GM20000 (cell line): ENCODE results near the gene DTL.

Source experiments
- DNase-seq: peaks from one replicate; pipeline ENCODE4 v3.0.0; 2012; ENCODE audit warnings: low spot score
- TF ChIP-seq, protein P1 (sequence below): IDR thresholded peaks from 2 replicates; pipeline ENCODE4 v1.5.1; 2012; ENCODE audit warnings: mild to moderate bottlenecking, control low read depth; ENCODE audit errors: extremely low read depth, missing control alignments

Gene DTL

DNA sequence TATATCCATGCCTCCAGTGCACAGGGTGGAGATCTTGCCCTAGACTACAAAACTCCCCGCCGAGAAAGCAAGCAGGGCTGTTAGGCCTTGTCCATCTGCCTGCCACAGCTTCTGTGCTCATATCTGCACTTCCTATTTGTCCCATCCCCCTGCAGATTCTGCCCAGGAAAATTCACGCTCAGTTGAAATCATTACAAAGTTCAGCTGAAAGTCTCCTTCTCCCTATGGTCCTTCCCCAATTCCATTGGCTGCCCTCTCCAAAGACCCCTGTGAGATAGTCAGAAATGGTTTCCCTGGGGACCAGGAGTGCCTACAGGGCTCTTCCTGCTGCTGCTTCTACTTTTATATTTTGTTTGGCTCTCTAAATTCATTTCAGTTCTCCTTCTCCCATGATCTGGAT lies 63.2 kb downstream of the DTL start:
- DNase-seq, result no peak
- TF ChIP-seq, protein P1, sequence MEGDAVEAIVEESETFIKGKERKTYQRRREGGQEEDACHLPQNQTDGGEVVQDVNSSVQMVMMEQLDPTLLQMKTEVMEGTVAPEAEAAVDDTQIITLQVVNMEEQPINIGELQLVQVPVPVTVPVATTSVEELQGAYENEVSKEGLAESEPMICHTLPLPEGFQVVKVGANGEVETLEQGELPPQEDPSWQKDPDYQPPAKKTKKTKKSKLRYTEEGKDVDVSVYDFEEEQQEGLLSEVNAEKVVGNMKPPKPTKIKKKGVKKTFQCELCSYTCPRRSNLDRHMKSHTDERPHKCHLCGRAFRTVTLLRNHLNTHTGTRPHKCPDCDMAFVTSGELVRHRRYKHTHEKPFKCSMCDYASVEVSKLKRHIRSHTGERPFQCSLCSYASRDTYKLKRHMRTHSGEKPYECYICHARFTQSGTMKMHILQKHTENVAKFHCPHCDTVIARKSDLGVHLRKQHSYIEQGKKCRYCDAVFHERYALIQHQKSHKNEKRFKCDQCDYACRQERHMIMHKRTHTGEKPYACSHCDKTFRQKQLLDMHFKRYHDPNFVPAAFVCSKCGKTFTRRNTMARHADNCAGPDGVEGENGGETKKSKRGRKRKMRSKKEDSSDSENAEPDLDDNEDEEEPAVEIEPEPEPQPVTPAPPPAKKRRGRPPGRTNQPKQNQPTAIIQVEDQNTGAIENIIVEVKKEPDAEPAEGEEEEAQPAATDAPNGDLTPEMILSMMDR, result no peak

DNA sequence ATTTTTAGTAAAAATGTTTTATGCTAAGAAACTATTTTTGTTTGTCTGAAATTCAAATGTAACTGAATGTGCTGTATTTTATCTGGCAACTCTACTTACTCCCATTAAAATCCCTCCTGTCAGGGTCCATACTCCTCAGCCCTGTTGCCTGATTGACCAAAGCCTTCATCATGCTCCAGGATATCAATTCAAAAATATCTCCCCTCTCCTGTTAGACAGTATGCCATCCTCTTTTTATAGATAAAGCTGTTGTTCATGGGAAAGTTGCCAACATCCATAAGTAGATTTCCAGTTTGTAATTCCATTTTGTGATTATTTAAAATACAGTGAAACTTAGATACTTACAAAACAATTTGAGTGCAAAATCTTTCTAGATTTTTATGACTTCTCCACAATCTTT lies 65.7 kb downstream of the DTL start:
- TF ChIP-seq, protein P1, result no peak
- DNase-seq, result no peak

DNA sequence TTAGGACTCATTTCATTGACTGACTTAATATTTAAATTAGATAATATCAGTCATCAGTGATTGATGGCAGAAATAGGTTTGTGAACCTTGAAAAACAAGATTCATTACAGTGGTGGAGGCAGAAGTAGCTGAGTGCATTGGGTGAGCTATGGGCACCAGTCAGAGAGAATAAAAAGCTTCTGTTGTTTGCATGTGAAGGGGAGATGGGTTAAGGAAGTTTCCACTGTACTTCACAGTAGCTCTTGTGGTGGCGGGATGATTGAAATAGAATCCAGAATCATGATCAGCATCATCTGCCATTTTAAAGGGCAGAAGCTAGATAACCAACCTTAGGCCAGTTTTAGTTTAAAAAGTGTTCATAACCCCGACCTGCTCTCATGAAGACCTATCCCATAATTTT lies 66.2 kb downstream of the DTL start:
- TF ChIP-seq, protein P1, result no peak
- no peak for DNase-seq

DNA sequence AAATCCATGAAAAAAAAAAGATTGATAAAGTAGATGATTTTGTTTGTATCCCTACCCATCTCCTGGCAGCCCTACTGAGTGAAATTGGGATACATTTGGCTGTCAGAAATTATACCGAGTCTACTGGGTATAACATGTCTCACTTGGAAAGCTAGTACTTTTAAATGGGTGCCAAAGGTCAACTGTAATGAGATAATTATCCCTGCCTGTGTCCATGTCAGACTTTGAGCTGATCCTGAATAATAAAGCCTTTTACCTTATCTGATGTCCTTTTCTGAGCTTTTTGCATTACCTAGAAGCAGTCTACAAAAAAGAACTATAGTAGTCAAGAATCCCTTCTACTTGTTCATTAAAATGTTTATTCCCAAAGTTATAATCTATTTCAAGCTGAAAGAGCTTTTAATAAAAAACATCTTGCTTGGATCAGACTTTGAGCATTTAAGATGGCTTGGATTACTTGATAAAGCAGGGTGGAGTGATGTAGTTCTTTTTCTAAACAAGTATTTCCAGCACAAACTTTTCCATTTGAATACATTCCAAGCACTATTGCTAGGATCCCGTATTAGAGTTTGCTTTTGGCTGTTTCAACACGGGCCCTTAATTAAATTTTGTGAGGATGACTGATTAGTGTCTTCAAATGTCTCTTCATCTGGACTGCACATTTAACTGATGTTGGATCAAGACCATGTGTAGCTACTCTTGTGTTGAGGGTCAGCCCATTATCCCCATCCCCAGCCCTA lies 69.2 kb downstream of the DTL start:
- TF ChIP-seq, protein P1, result no peak
- DNase-seq, result no peak

DNA sequence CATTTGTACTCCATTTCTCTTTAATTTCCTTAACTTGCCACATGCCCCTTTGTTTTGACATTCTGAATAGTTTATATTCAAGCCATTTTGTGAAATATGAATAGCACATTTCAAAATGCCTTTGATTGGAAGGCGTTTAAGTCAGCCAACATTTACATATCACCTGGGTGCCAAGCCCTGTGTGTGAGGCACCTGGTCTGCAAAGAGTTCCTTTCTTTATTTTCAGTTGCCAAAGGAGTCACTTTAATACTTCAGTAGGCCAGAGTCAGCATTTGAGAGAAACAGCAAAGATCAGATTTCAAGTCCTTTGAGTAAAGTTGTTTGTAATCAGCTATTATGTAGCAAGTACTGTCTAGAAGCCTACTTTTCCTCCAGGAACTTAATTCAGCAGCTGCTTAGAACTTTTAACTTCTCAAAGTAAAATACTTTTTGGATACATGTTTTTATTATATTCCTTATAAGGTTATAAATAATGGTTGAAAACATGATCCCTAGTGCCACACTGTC lies 70.8 kb downstream of the DTL start:
- DNase-seq, result no peak
- TF ChIP-seq, protein P1, result no peak

DNA sequence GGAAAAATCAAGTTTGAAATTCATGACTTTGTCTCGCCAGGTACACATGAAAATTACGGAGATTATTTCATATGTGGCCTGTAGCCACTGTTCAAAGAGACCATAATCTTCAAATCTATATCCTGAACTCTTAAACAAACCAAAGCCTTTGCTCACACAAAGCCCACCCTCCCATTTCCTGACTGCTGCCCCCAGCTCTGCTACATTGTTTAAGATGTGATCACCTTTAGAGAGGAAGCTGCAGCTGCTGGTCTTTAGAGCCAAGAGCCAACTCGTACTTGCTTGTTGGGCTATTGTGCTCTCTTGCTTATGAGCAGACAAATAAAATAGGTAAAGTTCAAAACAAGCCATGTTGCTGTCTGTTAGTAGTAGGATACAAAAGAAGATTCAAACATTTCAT lies 71.9 kb downstream of the DTL start:
- no peak for DNase-seq
- TF ChIP-seq, protein P1, result no peak

DNA sequence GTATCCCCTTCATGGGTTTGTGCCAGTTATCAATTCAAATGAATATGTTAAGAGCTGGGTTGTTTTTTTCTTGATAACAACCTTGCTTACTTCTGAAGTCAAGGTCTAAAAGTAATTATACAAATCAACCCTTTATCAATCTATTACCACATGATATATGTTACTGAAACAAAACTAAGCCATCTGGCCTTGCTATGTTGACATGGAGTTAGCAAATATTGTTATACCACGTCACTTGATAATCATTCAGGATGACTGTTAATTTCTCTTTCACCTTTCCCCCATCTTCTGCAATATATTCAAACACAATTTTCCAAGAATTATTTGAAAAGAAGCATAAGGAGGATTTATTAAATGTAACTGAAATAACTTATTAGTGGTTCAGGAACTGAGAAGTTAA lies 72.6 kb downstream of the DTL start:
- TF ChIP-seq, protein P1, result no peak
- no peak for DNase-seq
